ENCODE measurements around the gene CDH13.

CDH13 gene

GRCh38 chr16:82772215-82772614, 145.4 kb downstream of the CDH13 start (continued):
- TF ChIP-seq ATF2 (tag by site-specific recombination; IDR thresholded peaks at IDR 0.05; ENCODE audit: low read depth) (no peak), ZNF202 (tag by site-specific recombination; IDR thresholded peaks at IDR 0.05; ENCODE audit: borderline replicate concordance) (no peak), ZNF350 (tag by site-specific recombination; IDR thresholded peaks at IDR 0.05) (no peak), ZFHX2 (tag by site-specific recombination; conservative IDR thresholded peaks at IDR 0.05) (no peak), KLF7 (tag by site-specific recombination; IDR thresholded peaks at IDR 0.05; ENCODE audit: borderline replicate concordance) (no peak), ZEB2 (tag by site-specific recombination; IDR thresholded peaks at IDR 0.05) (no peak)

GRCh38 chr16:82773018-82773417, 146.2 kb downstream of the CDH13 start:
- TF ChIP-seq ZIC2 (tag by site-specific recombination; IDR thresholded peaks at IDR 0.05) (no peak), GLIS1 (tag by site-specific recombination; IDR thresholded peaks at IDR 0.05) (no peak), ZNF513 (tag by site-specific recombination; IDR thresholded peaks at IDR 0.05) (no peak), ZXDB (tag by site-specific recombination; IDR thresholded peaks at IDR 0.05) (no peak), OVOL3 (tag by site-specific recombination; IDR thresholded peaks at IDR 0.05) (no peak), ZNF561 (tag by site-specific recombination; IDR thresholded peaks at IDR 0.05; ENCODE audit: borderline replicate concordance) (no peak), ZNF280D (tag by site-specific recombination; IDR thresholded peaks at IDR 0.05) (no peak), ZNF677 (tag by site-specific recombination; IDR thresholded peaks at IDR 0.05) (no peak), ZSCAN30 (tag by site-specific recombination; IDR thresholded peaks at IDR 0.05) (no peak), ZNF707 (tag by site-specific recombination; IDR thresholded peaks at IDR 0.05) (no peak), KLF7 (tag by site-specific recombination; IDR thresholded peaks at IDR 0.05; ENCODE audit: borderline replicate concordance) (no peak), ZNF670 (tag by site-specific recombination; IDR thresholded peaks at IDR 0.05; ENCODE audit: low read depth) (no peak)
- CTCF ChIA-PET: interaction anchor here (1.5 kb wide), 1 partner anchor 11 kb away, joined by 5 read pairs; no protein-coding TSS in a partner anchor
- Histone ChIP-seq H3K9me3 (ENCODE audit: control insufficient read depth, insufficient read depth, low read depth, low read length) (no peaks in the 10 kb centered on the region), H3K27ac (ENCODE audit: extremely low read depth, low read depth, low read length) (no peak overlapping the region), H3K36me3 (ENCODE audit: control insufficient read depth in 2 of 2, insufficient read depth in 1 of 2, low read length in 2 of 2) (no peaks in the 10 kb centered on the region), H3K4me1 (ENCODE audit: control insufficient read depth, insufficient read depth, low read length) (no peaks in the 10 kb centered on the region), H3K4me3 (ENCODE audit: low read depth, low read length) (no peak overlapping the region)
- POLR2A ChIA-PET: no interaction called here

- Histone ChIP-seq H3K27ac (ENCODE audit: extremely low read depth, low read depth, low read length) (no peak overlapping the region), H3K36me3 (ENCODE audit: control insufficient read depth in 2 of 2, insufficient read depth in 1 of 2, low read length in 2 of 2) (no peaks in the 10 kb centered on the region), H3K9me3 (ENCODE audit: control insufficient read depth, insufficient read depth, low read depth, low read length) (no peaks in the 10 kb centered on the region), H3K4me1 (ENCODE audit: control insufficient read depth, insufficient read depth, low read length) (no peaks in the 10 kb centered on the region), H3K4me3 (ENCODE audit: low read depth, low read length) (no peak overlapping the region)
- POLR2A ChIA-PET: no interaction called here
- CTCF ChIA-PET: interaction anchor here (0.7 to 1.0 kb wide), 2 partner anchors 12 to 136 kb away, joined by 3 to 4 read pairs; no protein-coding TSS in a partner anchor
- no peak for TF ChIP-seq HIC1 (tag by site-specific recombination; IDR thresholded peaks at IDR 0.05)
- TF ChIP-seq MEIS1 (CRISPR knock-in tag; IDR thresholded peaks at IDR 0.05; ENCODE audit: borderline replicate concordance): no peak
- no peak for TF ChIP-seq ZNF24 (tag by site-specific recombination; IDR thresholded peaks at IDR 0.05)
- TF ChIP-seq ZNF658 (tag by site-specific recombination; IDR thresholded peaks at IDR 0.05): no peak
- TF ChIP-seq ZNF544 (tag by site-specific recombination; IDR thresholded peaks at IDR 0.05): no peak
- TF ChIP-seq ZNF280D (tag by site-specific recombination; IDR thresholded peaks at IDR 0.05): no peak
Observed at GRCh38 chr16:82776470-82777146, 149.8 kb downstream of the CDH13 start.

All from HEK293 (cell line).